Activated naive CD4-positive, alpha-beta T cell treated with anti-CD3 and anti-CD28 coated beads for 36 hours (primary cell): ENCODE results near the gene MUTYH. TPM values are rescaled to one million over a fixed set of nuclear protein-coding genes. Genes with fewer than 3 reads are reported as not detected.

Source experiments
- CTCF ChIA-PET: fragments of 350-600 bp; sonication (Branson Sonifier 250); formaldehyde crosslinking; loops from one replicate; lab custom pipeline; 2021; ENCODE audit warnings: antibody characterized with exemption; lab: Charles Lee
- DNase-seq: peaks from one replicate; pipeline ENCODE4 v3.0.0-alpha.2; 2020
- H3K27ac Mint-ChIP-seq: one replicate; pipeline ENCODE4 v1.8.0; 2021; ENCODE audit warnings: mild to moderate bottlenecking, mixed read lengths
- H3K27me3 Mint-ChIP-seq: one replicate; pipeline ENCODE4 v1.8.0; 2021; ENCODE audit warnings: low read depth, mixed read lengths
- H3K36me3 Mint-ChIP-seq: one replicate; pipeline ENCODE4 v1.8.0; 2021; ENCODE audit warnings: low read depth, mixed read lengths
- H3K4me1 Mint-ChIP-seq: one replicate; pipeline ENCODE4 v1.8.0; 2021; ENCODE audit warnings: low read depth, mixed read lengths
- H3K4me3 Mint-ChIP-seq: one replicate; pipeline ENCODE4 v1.8.0; 2021; ENCODE audit warnings: mild to moderate bottlenecking, moderate library complexity, mixed read lengths
- H3K9me3 Mint-ChIP-seq: one replicate; pipeline ENCODE4 v1.8.0; 2021; ENCODE audit warnings: mixed read lengths
- intact Hi-C: fragments of 100-400 bp; cut with micrococcal nuclease; formaldehyde crosslinking; loops from one replicate; pipeline ENCODE4 v1.15.1; 2023
- total RNA-seq, 2 experiments: library from RNA; stranded (reverse); gene quantifications; one replicate each; pipeline ENCODE4 v1.2.3, GENCODE V29; 2021

Gene MUTYH
- total RNA-seq, 2 experiments from 2014 or later = 42.0 to 45.0 TPM

DNA sequence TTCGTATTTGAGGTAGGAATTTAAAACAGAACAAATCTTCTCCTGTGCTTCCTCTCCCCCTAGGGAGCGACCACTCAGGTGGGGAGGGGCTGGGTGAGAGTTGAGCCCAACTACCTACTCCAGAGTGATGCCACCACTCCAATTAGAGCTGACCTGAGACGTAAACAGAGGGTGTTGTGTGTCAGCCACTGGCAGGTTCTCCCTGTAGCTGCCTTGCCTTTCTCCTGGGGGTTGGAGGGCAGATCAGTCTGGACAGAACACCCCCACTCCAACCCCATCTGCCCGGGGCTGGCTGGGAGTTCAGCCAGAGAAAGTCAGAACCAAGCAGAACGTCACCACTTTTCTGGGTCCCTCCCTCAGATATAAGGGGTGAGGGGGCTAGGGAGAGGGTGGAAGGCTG, 11.6 kb downstream of the MUTYH start:
- DNase-seq = no peak
- Mint-ChIP-seq H3K4me1 (peaks cover 26% of the 10 kb centered on the region), H3K27ac (no peak overlapping the region), H3K9me3 (no peaks in the 10 kb centered on the region), H3K4me3 (peak overlapping the region; percentile 79), H3K27me3 (no peaks in the 10 kb centered on the region), H3K36me3 (peaks cover 20% of the 10 kb centered on the region)
- CTCF ChIA-PET = interaction anchor here (0.9 to 1.3 kb wide), 4 partner anchors 12 to 314 kb away, joined by 3 to 5 read pairs (median 4); partner anchors contain the start of genes MUTYH and TOE1
- intact Hi-C loops = no loop called here

DNA sequence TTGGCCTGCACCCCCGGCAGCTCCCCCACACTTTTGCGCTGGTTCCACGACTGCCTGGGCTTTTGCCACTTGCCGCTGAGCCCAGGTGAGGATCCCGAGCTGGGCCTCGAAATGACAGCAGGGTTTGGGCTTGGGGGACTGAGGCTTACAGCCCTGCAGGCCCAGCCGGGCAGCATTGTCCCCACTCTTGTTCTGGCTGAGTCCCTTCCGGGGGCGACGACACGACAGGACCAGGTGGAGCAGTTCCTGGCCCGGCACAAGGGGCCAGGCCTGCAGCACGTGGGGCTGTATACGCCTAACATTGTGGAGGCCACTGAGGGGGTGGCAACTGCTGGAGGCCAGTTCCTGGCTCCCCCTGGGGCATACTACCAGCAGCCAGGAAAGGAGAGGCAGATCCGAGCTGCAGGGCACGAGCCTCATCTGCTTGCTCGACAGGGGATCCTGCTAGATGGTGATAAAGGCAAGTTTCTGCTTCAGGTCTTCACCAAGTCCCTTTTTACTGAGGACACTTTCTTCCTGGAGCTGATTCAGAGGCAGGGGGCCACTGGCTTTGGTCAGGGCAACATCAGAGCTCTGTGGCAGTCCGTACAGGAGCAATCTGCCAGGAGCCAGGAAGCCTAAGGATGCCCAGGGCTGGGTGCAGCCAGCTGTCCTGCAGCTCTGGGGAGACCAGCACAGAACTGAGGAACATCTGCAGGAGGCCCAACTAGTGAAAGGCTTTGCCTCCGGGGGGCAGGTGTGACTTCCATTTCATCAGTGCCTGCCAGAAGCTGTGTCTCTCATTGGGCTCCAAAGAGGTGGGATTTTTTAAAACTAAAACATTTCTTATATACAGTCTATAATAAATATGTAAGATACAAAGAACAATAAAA, 12.4 kb downstream of the MUTYH start:
- H3K4me3 Mint-ChIP-seq = peak overlapping the region; percentile 79
- peak overlapping the region; percentile 39 for H3K27ac Mint-ChIP-seq
- CTCF ChIA-PET = interaction anchor here (0.5 to 1.3 kb wide), 9 partner anchors 9 to 534 kb away, joined by 3 to 6 read pairs (median 3); no protein-coding TSS in a partner anchor
- H3K4me1 Mint-ChIP-seq = peaks cover 26% of the 10 kb centered on the region
- H3K9me3 Mint-ChIP-seq = no peaks in the 10 kb centered on the region
- peaks cover 20% of the 10 kb centered on the region for H3K36me3 Mint-ChIP-seq
- DNase-seq = peak; percentile 36
- H3K27me3 Mint-ChIP-seq = no peaks in the 10 kb centered on the region
- intact Hi-C loops = no loop called here

DNA sequence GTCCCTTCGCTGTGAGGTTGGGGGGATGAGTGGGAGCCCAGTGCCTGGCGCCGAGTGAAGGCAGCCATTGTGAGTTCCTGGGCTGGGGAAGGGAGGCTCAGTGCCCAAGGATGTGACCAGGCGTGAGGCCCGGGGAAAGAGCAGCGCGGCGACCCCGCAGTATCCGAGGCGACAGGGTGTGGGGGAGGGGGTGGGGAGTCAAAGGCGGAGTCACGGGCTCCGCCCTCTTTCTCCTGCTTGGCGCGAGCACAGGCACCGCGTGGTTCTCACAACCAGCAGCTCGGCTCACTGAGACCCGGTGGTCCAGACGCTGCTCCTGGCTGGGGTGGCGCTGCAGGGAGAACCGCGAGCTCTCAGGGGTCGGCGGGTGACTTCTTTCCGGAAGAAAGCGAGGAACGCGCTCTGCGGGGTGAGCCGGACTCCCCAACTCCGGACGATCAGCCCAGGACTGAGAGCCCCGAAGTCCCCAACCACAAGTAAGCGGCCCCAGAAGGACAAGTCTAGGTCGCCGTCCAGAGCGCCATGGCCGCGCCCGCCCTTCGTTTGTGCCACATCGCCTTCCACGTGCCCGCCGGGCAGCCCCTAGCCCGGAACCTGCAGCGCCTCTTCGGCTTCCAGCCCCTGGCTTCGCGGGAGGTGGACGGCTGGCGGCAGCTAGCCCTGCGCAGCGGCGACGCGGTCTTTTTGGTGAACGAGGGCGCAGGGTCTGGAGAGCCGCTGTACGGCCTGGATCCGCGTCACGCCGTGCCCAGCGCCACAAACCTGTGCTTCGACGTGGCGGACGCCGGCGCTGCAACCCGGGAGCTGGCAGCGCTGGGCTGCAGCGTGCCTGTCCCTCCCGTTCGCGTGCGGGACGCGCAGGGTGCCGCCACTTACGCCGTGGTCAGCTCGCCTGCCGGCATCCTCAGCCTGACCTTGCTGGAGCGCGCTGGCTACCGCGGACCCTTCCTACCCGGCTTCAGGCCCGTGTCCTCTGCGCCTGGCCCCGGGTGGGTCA, 13.3 kb downstream of the MUTYH start, which contains the start of gene HPDL:
Gene HPDL, plus strand, starts transcription at position 269 of the 997 bp plus-strand sequence. Its CDS starts 254 bp downstream, at position 523.
- Mint-ChIP-seq H3K4me1 (peaks cover 26% of the 10 kb centered on the region), H3K27me3 (no peaks in the 10 kb centered on the region), H3K4me3 (peak within 1 kb of the TSS; percentile 79), H3K36me3 (peaks cover 20% of the 10 kb centered on the region), H3K27ac (peak within 1 kb of the TSS; percentile 46), H3K9me3 (no peaks in the 10 kb centered on the region)
- DNase-seq = peak; percentile 74
- intact Hi-C loops = loop anchor here (1.0 kb wide), 1 partner anchor 24 kb away; no protein-coding TSS in a partner anchor
- CTCF ChIA-PET = interaction anchor here (0.5 to 1.3 kb wide), 4 partner anchors 13 to 308 kb away, joined by 3 to 6 read pairs (median 4); no protein-coding TSS in a partner anchor

DNA sequence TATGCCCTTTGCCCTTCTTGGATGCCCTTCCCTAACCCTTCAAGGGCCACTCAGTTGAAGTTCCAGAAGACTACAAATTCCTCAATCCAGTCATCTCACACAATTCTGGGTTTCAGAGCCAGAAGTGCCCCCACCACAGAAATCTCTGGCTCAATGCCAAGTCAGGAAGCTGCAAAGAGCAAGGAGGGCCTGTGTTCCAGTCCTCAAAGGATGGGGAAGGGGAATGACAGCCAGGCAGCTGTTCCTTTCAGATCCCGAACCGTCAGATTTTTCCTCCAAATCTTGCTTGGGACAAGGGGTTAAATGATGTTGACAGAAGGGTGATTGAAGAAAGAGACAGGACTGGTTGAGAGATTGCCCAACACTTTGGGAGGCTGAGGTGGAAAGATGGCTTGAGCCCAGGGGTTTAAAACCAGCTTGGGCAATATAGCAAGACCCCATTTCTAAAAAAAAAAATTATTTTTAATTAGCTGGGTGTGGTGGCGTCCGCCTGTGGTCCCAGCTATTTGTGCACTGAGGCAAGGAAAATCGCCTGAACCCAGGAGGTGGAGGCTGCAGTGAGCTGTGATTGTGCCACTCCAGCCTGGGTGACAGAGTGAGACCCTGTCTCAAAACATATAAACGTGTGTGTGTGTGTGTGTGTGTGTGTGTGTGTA, 14.3 kb downstream of the MUTYH start:
- intact Hi-C loops = loop anchor here (1.0 kb wide), 1 partner anchor 23 kb away; no protein-coding TSS in a partner anchor
- Mint-ChIP-seq H3K27me3 (no peaks in the 10 kb centered on the region), H3K36me3 (peaks cover 20% of the 10 kb centered on the region), H3K4me3 (peak overlapping the region; percentile 79), H3K9me3 (no peaks in the 10 kb centered on the region), H3K4me1 (peaks cover 26% of the 10 kb centered on the region), H3K27ac (peak overlapping the region; percentile 46)
- DNase-seq = no peak
- CTCF ChIA-PET = interaction anchor here (1.2 to 1.4 kb wide), 2 partner anchors 12 to 24 kb away, joined by 3 to 4 read pairs; no protein-coding TSS in a partner anchor

DNA sequence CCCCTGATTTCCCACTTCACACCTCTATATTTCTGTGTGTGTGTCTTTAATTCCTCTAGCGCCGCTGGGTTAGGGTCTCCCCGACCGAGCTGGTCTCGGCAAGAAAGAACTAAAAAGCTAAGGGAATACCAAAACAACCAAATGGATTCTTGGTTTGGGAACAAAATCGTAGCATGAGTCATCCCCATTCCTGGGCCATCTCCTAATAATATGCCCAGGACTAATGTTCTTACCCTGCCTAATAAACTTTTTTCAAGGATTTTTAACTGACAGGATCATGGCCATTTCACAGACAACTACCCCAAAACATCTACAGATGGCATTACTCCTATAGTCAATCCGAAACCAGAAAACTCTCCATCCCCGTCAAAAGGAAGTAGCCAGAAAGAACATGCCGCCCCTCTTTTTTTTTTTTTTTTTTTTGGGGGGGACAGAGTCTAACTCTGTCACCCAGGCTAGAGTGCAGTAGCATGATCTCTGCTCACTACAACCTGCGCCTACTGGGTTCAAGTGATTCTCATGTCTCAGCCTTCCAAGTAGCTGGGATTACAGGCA, 17.7 kb downstream of the MUTYH start:
- Mint-ChIP-seq H3K4me1 (peaks cover 6% of the 10 kb centered on the region), H3K36me3 (no peaks in the 10 kb centered on the region), H3K4me3 (no peak overlapping the region), H3K27ac (no peak overlapping the region), H3K27me3 (no peaks in the 10 kb centered on the region), H3K9me3 (no peaks in the 10 kb centered on the region)
- CTCF ChIA-PET = no interaction called here
- intact Hi-C loops = no loop called here
- no peak for DNase-seq

DNA sequence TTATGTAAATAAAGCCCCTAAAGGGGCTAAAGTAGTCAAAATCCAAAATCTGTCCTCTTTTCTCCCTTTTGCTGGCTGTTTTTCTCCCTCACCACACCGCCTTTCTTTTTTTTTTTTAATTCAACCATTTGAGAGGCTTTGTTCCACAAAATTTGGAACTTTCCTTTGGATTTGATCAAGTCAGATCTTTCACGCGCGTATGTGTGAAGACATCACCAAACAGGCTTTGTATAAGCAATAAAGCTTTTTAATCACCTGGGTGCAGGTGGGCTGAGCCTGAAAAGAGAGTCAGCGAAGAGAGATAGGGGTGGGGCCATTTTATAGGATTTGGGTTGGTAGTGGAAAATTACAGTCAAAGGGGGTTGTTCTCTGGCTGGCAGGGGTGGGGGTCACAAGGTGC, 18.8 kb downstream of the MUTYH start:
- Mint-ChIP-seq H3K4me3 (no peak overlapping the region), H3K27me3 (no peaks in the 10 kb centered on the region), H3K9me3 (no peaks in the 10 kb centered on the region), H3K27ac (no peak overlapping the region), H3K36me3 (no peaks in the 10 kb centered on the region), H3K4me1 (peaks cover 2% of the 10 kb centered on the region)
- intact Hi-C loops = no loop called here
- no peak for DNase-seq
- CTCF ChIA-PET = interaction anchor here (0.7 kb wide), 2 partner anchors 152 to 248 kb away, joined by 3 read pairs; no protein-coding TSS in a partner anchor

DNA sequence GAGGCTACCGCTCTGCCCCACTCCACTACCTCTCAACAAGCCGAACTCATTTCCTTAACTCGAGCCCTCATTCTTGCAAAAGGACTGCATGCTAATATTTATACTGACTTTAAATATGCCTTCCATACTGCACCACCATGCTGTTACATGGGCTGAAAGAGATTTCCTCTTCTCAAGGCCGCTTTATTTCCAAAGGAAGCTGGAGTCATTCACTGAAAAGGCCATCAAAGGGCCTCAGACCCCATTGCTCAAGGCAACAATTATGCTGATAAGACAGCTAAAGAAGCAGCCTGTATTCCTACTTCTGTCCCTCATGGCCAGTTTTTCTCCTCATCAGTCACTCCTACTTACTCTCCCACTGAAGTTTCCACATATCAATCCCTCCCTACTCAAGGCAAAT, 20.5 kb downstream of the MUTYH start:
- CTCF ChIA-PET = interaction anchor here (1.2 to 1.3 kb wide), 2 partner anchors 9 to 20 kb away, joined by 4 read pairs; no protein-coding TSS in a partner anchor
- Mint-ChIP-seq H3K4me3 (no peak overlapping the region), H3K36me3 (no peaks in the 10 kb centered on the region), H3K27ac (no peak overlapping the region), H3K27me3 (no peaks in the 10 kb centered on the region), H3K4me1 (no peaks in the 10 kb centered on the region), H3K9me3 (no peaks in the 10 kb centered on the region)
- intact Hi-C loops = no loop called here
- no peak for DNase-seq

DNA sequence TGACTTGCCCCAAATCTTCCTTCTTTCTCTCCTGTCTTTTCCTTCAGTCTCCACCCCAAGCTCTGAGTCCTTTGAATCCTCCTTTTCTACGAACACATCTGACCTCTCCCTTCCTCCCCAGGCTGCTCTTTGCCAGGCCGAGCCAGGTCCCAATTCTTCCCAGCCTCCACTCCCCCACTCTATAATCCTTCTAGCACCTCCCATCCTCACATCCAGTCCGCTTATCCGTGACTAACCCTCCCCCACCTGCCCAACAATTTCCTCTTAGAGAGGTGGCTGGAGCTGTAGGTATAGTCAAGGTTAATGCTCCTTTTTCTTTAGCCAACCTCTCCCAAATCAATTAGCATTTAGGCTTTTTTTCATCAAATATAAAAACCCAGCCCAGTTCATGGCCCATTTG, 23.1 kb downstream of the MUTYH start:
- intact Hi-C loops = no loop called here
- DNase-seq = no peak
- H3K27ac Mint-ChIP-seq = no peak overlapping the region
- no peaks in the 10 kb centered on the region for H3K4me1 Mint-ChIP-seq
- H3K4me3 Mint-ChIP-seq = no peak overlapping the region
- CTCF ChIA-PET = no interaction called here
- H3K9me3 Mint-ChIP-seq = no peaks in the 10 kb centered on the region
- H3K27me3 Mint-ChIP-seq = no peaks in the 10 kb centered on the region
- H3K36me3 Mint-ChIP-seq = no peaks in the 10 kb centered on the region

DNA sequence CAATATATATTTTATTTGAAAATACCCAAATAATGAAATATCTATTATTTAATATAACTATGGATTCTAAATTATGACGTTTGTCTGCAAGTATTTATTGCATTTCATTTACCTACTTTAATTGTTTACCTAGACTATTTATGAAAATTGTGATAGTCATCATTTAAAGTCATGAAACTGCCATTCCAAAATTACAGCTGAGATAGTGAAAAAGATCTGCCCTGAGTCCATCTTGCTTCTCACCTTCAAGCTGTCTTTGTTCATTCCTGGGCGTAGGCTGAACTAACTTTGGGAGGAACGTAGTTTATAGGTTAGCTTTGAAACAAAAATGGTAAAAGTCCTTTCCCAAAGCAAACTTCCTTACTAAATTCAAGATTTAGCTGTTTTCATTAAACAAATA, 26.0 kb downstream of the MUTYH start:
- CTCF ChIA-PET = interaction anchor here (0.7 to 0.9 kb wide), 2 partner anchors 11 to 12 kb away, joined by 3 read pairs; no protein-coding TSS in a partner anchor
- no peak overlapping the region for H3K27ac Mint-ChIP-seq
- no peaks in the 10 kb centered on the region for H3K9me3 Mint-ChIP-seq
- H3K27me3 Mint-ChIP-seq = no peaks in the 10 kb centered on the region
- no peaks in the 10 kb centered on the region for H3K36me3 Mint-ChIP-seq
- H3K4me3 Mint-ChIP-seq = no peak overlapping the region
- intact Hi-C loops = no loop called here
- no peaks in the 10 kb centered on the region for H3K4me1 Mint-ChIP-seq
- DNase-seq = no peak

DNA sequence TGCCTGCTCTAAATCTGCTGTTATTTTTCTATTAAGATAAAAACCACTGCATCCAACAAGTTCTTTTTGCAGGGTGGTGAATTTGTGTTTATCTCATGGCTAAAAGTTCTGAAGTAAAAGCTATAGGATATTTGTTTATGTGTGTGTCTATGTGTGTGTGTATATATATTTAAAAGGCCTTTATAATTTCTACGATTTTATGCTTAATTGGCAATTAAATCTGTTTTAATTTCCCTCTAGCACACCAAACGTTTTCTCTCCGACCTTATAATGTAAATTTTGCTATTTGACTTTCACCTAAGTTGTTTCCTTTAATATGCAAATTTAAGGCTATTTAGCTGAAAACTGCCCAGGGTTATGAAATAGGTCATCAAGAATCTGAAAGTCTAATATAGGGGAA, 33.3 kb downstream of the MUTYH start:
- intact Hi-C loops = no loop called here
- no peak for DNase-seq
- Mint-ChIP-seq H3K36me3 (no peaks in the 10 kb centered on the region), H3K27ac (no peak overlapping the region), H3K9me3 (no peaks in the 10 kb centered on the region), H3K27me3 (no peaks in the 10 kb centered on the region), H3K4me3 (no peak overlapping the region), H3K4me1 (peaks cover 33% of the 10 kb centered on the region)
- CTCF ChIA-PET = interaction anchor here (0.6 to 2.3 kb wide), 4 partner anchors 33 to 335 kb away, joined by 3 to 9 read pairs (median 4); partner anchors contain the start of genes MUTYH and TOE1

DNA sequence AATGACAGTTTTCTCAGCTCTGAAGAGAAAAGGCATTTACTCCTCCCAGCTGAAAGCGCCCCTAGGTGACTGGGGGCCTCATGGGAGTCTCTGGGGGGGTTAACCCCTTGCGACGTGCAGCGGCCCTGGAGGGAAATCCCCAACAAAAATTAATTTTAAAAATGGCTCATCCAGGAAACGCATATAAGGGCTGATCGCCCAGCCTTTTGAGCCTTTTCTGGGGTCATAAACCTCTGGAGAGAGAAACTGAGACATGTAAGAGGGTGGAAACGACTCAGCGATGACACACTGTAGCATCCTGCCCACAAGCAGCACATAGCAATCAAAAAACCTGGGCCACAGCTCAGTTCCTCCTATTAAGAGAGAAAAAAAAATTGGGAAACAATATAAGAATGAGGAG, 33.9 kb downstream of the MUTYH start:
- Mint-ChIP-seq H3K4me1 (peaks cover 33% of the 10 kb centered on the region), H3K4me3 (peak overlapping the region; percentile 22), H3K36me3 (no peaks in the 10 kb centered on the region), H3K27me3 (no peaks in the 10 kb centered on the region), H3K9me3 (no peaks in the 10 kb centered on the region), H3K27ac (peak overlapping the region; percentile 74)
- intact Hi-C loops = no loop called here
- CTCF ChIA-PET = interaction anchor here (0.6 to 2.3 kb wide), 4 partner anchors 34 to 335 kb away, joined by 3 to 9 read pairs (median 4); partner anchors contain the start of genes MUTYH and TOE1
- peak; percentile 80 for DNase-seq
